Lower leg skin (tissue), 3 donors: ENCODE measurements around the gene ZNF618.

ENCODE experiments used
- CTCF ChIP-seq, 3 donors: fragments of 450-650 bp; IDR thresholded peaks; one replicate each; pipeline ENCODE4 v1.5.1; 2016; ENCODE audit warnings: antibody characterized with exemption in 3 of 3, mild to moderate bottlenecking in 3 of 3, moderate library complexity in 2 of 3
- POLR2A ChIP-seq, 2 donors: fragments of 450-650 bp; IDR thresholded peaks; one replicate each; pipeline ENCODE4 v1.6.1; 2016 to 2017; ENCODE audit warnings: antibody characterized with exemption in 2 of 2, mild to moderate bottlenecking in 1 of 2, moderate library complexity in 1 of 2

- TF ChIP-seq CTCF (IDR thresholded peaks at IDR 0.05) (no peak), POLR2A (IDR thresholded peaks at IDR 0.05) (no peak)
Observed at GRCh38 chr9:114021578-114021977, 145.5 kb downstream of the ZNF618 start.
